MCF 10A (cell line): ENCODE measurements around the gene INSIG1. TPM values are rescaled to one million over a fixed set of nuclear protein-coding genes. Genes with fewer than 3 reads are reported as not detected.

Source experiments
- BruUV-seq: library from RNA; stranded (reverse); fragments of 400-500 nt; replicated peaks from 2 replicates; lab custom pipeline; 2021; lab: Mats Ljungman, UMichigan
- CTCF ChIA-PET: fragments of 300-600 bp; sonication (Branson Sonifier 250); formaldehyde crosslinking; extraction: SDS; loops from one replicate; lab custom pipeline; 2021; ENCODE audit warnings: antibody characterized with exemption, inconsistent platforms; lab: Yijun Ruan, JAX
- POLR2A ChIA-PET: fragments of 300-600, 350-650 bp; sonication (Branson Sonifier 250); formaldehyde crosslinking; extraction: SDS; loops from one replicate; lab custom pipeline; 2020; ENCODE audit warnings: antibody characterized with exemption, inconsistent platforms; lab: Yijun Ruan, JAX
- DNase-seq: peaks from one replicate; pipeline ENCODE4 v3.0.0-alpha.2; 2018; ENCODE audit not compliant: unreplicated experiment
- H3K27ac Mint-ChIP-seq: one replicate; pipeline ENCODE4 v1.8.0; 2022; ENCODE audit warnings: mild to moderate bottlenecking, low read depth, mixed read lengths; ENCODE audit not compliant: unreplicated experiment
- H3K27me3 Mint-ChIP-seq: one replicate; pipeline ENCODE4 v1.8.0; 2022; ENCODE audit warnings: mixed read lengths; ENCODE audit not compliant: insufficient read depth, unreplicated experiment
- H3K36me3 Mint-ChIP-seq: one replicate; pipeline ENCODE4 v1.8.0; 2022; ENCODE audit warnings: mild to moderate bottlenecking, moderate library complexity, mixed read lengths; ENCODE audit not compliant: insufficient read depth, unreplicated experiment
- H3K4me1 Mint-ChIP-seq: one replicate; pipeline ENCODE4 v1.8.0; 2022; ENCODE audit warnings: mixed read lengths; ENCODE audit not compliant: insufficient read depth, unreplicated experiment
- H3K4me3 Mint-ChIP-seq: one replicate; pipeline ENCODE4 v1.8.0; 2022; ENCODE audit warnings: mild to moderate bottlenecking, moderate library complexity, mixed read lengths; ENCODE audit not compliant: unreplicated experiment
- H3K9me3 Mint-ChIP-seq: one replicate; pipeline ENCODE4 v1.8.0; 2022; ENCODE audit warnings: mixed read lengths; ENCODE audit not compliant: unreplicated experiment
- CTCF ChIP-seq: fragments of 200-600 bp; IDR thresholded peaks from one replicate; pipeline ENCODE4 v1.8.0; 2022; ENCODE audit warnings: antibody characterized with exemption, mild to moderate bottlenecking; ENCODE audit not compliant: unreplicated experiment
- intact Hi-C: fragments of 100-400 bp; cut with micrococcal nuclease; formaldehyde crosslinking; loops from 2 replicates; pipeline ENCODE4 v1.14.1; 2022
- total RNA-seq: library from RNA; stranded (reverse); gene quantifications from 2 replicates; pipeline ENCODE4 v1.2.3, GENCODE V29; 2022

INSIG1 gene
- total RNA-seq, 1 experiment from 2014 or later: 11.2 TPM

GRCh38 chr7:155257482-155258225, 40.0 kb upstream of the INSIG1 start:
- Mint-ChIP-seq H3K4me1 (peaks cover 16% of the 10 kb centered on the region), H3K4me3 (peak overlapping the region; percentile 64), H3K36me3 (no peaks in the 10 kb centered on the region), H3K27ac (peak overlapping the region; percentile 92), H3K9me3 (no peaks in the 10 kb centered on the region), H3K27me3 (no peaks in the 10 kb centered on the region)
- no peak for TF ChIP-seq CTCF
- CTCF ChIA-PET: interaction anchor here (0.7 to 1.1 kb wide), 3 partner anchors 10 to 330 kb away, joined by 3 read pairs; no protein-coding TSS in a partner anchor
- POLR2A ChIA-PET: interaction anchor here (1.0 to 3.0 kb wide), 6 partner anchors 10 to 46 kb away, joined by 3 to 36 read pairs (median 6); partner anchors contain the start of gene INSIG1
- BruUV-seq: no TSS peak
- intact Hi-C loops: loop anchor here (1.0 to 5.0 kb wide), 2 partner anchors 40 to 65 kb away; partner anchors contain the start of gene INSIG1
- DNase-seq: peak; percentile 91

- H3K27ac Mint-ChIP-seq: peak overlapping the region; percentile 92
- no peaks in the 10 kb centered on the region for H3K36me3 Mint-ChIP-seq
- peaks cover 16% of the 10 kb centered on the region for H3K4me1 Mint-ChIP-seq
- H3K27me3 Mint-ChIP-seq: no peaks in the 10 kb centered on the region
- no TSS peak for BruUV-seq
- intact Hi-C loops: loop anchor here (1.0 to 5.0 kb wide), 2 partner anchors 39 to 66 kb away; partner anchors contain the start of gene INSIG1
- no peak for TF ChIP-seq CTCF
- H3K4me3 Mint-ChIP-seq: peak overlapping the region; percentile 64
- no peaks in the 10 kb centered on the region for H3K9me3 Mint-ChIP-seq
- ChIA-PET POLR2A (interaction anchor here (0.6 to 3.0 kb wide), 6 partner anchors 10 to 250 kb away, joined by 3 to 36 read pairs (median 6); partner anchors contain the start of gene INSIG1), CTCF (interaction anchor here (1.0 kb wide), 1 partner anchor 14 kb away, joined by 3 read pairs; no protein-coding TSS in a partner anchor)
- peak; percentile 94 for DNase-seq
These were observed 39.5 kb upstream of the INSIG1 start for GRCh38 chr7:155258226-155258560.

DNA sequence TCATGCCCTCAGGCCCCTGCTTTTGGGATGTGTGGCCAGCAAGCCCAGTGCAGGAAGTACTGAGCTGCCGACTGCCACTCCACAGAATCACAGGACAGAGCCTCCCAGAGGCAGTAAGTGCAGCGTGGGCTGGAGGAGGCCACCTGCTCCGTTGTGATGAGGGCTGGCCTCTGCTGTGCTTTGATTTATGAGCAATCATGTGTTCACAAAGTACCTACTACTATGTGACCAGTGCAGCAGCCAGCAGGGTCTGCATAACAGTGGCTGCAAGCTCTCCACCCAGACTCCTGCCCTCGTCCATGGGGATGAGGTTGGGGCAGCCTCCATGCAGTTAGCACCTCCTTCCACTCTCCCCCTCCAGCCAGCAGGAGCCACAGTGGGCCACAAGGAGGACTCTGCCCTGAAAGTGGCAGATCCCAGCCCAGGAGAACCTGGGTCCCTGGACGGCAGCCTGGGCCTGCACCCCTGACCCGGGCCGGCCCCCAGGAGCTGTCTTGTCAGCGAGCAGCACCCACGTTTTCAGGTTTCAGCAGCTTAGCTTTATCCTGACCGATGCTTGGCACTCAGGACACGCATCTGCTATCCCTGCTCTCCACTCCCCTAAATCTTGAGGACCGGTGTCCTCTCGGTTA, 37.7 kb upstream of the INSIG1 start:
- no TSS peak for BruUV-seq
- POLR2A ChIA-PET: interaction anchor here (0.9 kb wide), 1 partner anchor 36 kb away, joined by 3 read pairs; no protein-coding TSS in a partner anchor

More for the DNA sequence above, 37.7 kb upstream of the INSIG1 start:
- no peak for TF ChIP-seq CTCF
- no peak for DNase-seq
- intact Hi-C loops: loop anchor here (5.0 kb wide), 1 partner anchor 68 kb away; no protein-coding TSS in a partner anchor
- H3K27me3 Mint-ChIP-seq: no peaks in the 10 kb centered on the region
- CTCF ChIA-PET: interaction anchor here (0.8 to 0.9 kb wide), 2 partner anchors 30 to 46 kb away, joined by 3 read pairs; no protein-coding TSS in a partner anchor
- no peak overlapping the region for H3K4me3 Mint-ChIP-seq
- no peak overlapping the region for H3K27ac Mint-ChIP-seq
- H3K4me1 Mint-ChIP-seq: peaks cover 16% of the 10 kb centered on the region
- no peaks in the 10 kb centered on the region for H3K9me3 Mint-ChIP-seq
- H3K36me3 Mint-ChIP-seq: no peaks in the 10 kb centered on the region
